ENCODE data around the gene ABHD12.
"Not testable (repeated sequence)": the region's sequence is repeated elsewhere in the genome, so short reads cannot be mapped to it uniquely, and the experiment has no call there.

The ABHD12 gene

DNA sequence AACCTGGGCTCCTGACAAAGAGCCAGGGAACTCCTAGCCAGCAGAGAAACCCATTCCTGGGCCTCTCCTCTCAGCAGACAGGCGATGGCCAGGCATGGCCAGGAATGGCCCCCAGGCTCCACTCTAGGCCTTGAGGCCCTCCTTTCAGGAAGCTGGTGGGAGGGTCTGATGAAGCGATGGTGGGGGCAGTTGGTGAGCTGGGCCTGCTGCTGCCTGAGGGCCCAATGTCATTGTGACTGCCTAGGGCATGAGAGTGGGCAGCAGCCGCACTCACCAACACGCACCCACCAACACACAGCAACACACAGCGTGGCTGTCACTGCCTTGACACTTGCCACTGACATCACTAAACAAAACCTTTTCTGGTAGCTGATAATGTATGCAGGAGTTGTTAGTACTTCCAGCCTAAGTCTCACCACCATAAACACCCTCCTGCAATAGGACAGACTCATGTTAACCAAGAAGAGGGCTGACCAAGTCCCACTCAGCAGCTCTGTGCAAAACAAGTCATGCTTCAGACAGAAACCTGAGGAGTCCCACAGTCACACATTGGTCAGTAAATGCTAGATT is 69.3 kb downstream of the ABHD12 start:
- DNase-seq: peak; percentile 59 to 82 (median 64)

DNA sequence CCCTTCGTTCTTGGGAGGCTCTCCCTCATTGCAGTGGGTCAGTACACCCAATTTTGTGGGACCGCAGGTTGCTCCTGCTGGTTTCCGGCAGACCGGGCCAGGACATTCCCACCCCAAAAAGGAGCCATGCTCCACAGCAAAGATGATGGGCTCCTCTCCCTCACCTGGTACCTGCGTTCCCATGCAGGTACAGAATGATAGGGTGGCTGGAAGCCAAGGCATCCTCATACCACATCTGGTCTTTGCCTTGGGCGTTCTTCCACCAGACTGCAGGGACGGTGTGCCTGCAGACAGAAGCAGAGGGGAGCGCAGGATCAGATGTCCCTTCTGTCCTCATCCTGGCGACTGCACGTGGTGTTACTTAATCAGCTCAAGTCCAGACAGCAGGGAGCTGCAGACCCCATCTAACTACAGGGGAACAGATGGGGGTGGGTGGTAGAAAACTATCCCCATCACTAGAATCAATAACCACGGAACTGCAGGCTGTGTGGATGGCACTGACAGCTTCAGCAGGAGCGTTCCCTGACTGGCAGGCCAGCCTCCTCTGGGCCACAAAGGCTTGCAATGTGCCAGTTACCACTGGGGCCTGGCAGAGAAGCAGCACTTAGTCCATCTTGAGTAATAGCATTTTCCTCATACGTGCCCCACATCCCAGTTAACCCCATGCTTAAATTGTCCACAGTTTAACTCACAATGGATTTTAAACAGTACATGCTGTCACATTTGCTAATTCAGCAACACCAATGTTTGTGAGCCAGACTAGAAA is 70.4 kb downstream of the ABHD12 start:
- peak in 1 of 4 experiments; percentile 4 for DNase-seq

GRCh38 chr20:25319241-25320034 is 71.2 kb downstream of the ABHD12 start:
- no peak for DNase-seq

- peak; percentile 87 to 97 (median 92) for DNase-seq
These were observed 72.0 kb downstream of the ABHD12 start for GRCh38 chr20:25318471-25319240.

- peak in 3 of 4 experiments; percentile 40 to 55 (median 53) for DNase-seq
These were observed 73.1 kb downstream of the ABHD12 start for GRCh38 chr20:25317351-25318075.

DNA sequence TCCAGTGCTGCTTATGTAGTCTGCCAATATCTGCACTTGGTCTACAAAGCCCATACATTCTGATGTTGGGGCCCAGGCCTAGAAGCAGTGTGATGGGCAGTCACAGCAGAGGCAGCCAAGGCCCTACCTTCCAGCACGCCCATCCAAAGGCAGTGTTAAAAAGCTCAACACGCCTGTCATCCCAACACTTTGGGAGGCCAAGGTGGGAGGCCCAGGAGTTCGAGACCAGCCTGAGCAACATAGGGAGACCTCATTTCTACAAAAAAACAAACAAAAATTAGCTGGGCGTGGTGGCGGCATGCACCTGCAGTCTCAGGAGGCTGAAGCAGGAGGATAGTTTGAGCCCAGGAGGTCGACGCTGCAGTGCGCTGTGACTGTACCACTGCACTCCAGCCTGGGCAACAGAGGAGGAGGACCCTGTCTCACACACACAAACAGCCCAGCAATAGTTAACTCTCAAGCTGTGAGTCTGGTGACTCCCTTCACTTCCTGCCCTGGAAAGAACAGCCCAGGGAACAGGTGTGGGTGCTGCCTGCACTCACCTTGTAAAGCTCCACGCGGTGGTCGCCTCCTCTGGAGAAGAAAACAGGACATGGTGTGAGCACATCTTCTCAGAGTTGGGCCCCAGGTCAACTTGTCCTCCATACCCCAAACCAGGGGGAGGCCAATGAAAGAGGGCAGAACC is 74.0 kb downstream of the ABHD12 start:
- peak in 1 of 4 experiments; percentile 2 for DNase-seq

- DNase-seq: peak; percentile 40 to 70 (median 50)
These were observed 75.0 kb downstream of the ABHD12 start for GRCh38 chr20:25315418-25316210.

- peak in 1 of 4 experiments; percentile 4 for DNase-seq
These were observed 75.9 kb downstream of the ABHD12 start for GRCh38 chr20:25314497-25315417.

GRCh38 chr20:25313593-25313992 is 77.0 kb downstream of the ABHD12 start:
- DNase-seq: no peak

DNA sequence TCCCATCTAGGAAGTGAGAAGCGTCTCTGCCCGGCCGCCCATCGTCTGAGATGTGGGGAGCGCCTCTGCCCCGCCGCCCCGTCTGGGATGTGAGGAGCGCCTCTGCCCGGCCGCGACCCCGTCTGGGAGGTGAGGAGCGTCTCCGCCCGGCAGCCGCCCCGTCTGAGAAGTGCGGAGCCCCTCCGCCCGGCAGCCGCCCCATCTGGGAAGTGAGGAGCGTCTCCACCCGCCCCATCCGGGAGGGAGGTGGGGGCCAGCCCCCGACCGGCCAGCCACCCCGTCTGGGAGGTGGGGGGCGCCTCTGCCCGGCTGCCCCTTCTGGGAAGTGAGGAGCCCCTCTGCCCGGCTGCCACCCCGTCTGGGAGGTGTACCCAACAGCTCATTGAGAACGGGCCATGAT is 77.9 kb downstream of the ABHD12 start:
- not testable (repeated sequence) for DNase-seq

DNA sequence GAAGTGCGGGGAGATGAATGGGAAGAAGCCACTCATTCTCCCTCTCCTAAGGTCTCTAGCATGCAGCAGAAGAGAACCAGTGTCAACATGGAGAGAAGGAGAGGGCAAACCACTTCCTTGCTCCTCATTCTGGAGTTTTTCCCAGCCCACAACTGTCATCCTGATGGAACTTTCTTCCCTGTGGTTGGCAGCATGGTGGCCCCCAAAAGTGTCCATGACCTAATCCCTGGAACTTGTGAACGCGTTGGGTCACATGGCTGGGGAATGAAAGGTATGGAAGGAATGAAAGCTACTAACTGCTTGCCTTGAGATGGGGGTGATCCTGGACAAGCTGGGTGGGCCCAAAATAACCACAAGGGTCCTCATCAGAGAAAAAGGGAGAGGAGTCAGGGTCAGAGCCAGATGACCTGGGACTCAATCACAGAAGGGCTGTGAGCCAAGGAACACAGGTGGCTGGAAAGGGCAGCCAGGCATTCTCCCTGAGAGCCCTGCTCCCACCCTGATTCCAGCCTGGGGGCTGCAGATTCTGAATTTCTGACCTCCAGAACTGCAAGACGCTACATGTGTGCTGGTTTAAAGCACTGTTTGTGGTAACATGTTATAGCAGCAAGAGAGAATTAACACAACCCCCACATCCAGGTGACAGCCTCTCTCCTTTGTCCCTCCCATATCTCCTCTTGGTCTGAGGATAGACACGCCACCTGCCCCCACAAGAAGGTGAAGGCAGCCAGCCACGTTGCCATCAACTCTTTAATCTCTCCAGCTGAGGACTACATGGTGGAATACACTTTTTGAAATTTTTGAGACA is 79.5 kb downstream of the ABHD12 start:
- no peak for DNase-seq

GRCh38 chr20:25310268-25310920 is 80.2 kb downstream of the ABHD12 start:
- DNase-seq: peak; percentile 88 to 96 (median 92)

DNA sequence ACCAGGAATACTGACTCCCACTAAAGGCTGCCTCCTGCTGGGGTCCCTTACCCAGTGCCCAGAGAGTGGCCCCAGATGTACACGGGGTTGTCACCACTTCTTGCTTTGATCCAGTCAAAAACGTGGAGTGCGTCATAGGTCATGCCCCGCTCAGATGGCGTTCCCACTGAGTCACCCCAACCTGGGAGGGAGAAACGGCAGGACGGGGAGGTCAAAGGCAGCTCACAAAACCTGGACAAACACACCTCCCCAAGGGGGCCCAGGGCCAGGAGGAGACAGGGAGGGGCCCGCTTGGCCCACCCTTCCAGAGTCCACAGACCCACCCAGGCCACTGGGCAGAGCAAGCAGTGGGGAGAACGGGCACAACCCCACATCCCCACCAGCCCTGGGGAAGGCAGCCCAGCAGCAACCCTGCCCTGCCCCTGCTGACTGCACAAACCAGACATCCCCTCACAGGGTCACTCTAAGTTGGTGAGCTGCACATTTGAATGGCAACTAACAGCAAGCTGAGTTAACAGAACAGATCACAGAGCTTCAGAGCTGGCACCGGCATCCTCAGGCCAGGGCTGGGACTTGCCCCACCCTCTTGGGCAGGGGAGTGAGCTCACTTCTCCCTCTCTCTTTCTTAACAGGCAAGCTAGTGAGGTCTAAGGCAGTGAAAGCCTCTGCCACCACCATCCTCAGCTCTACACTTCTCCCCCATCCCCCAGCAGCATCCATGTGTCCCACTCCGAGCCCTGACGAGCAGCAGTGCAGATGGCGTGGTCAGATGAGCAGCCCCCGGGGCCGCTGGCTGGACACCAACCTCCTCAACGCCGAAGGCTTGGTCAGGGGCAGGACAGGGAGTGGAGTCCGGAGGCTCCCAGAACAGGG is 81.0 kb downstream of the ABHD12 start:
- DNase-seq: peak; percentile 73 to 93 (median 90)

GRCh38 chr20:25308671-25309394 is 81.8 kb downstream of the ABHD12 start:
- DNase-seq: peak; percentile 76 to 90 (median 88)

- no peak for DNase-seq
These were observed 82.5 kb downstream of the ABHD12 start for GRCh38 chr20:25308083-25308491.

Data from suppressor macrophage (primary cell).